A673 (cell line): ENCODE data around the gene ATF4.

Experiments
- CTCF ChIP-seq: fragments of 300-800, 200-600 bp; sonication (generic); conservative IDR thresholded peaks from 2 replicates; pipeline ENCODE4 v1.5.1; 2017; ENCODE audit warnings: low read depth, mild to moderate bottlenecking, antibody characterized with exemption, low read length, moderate library complexity, mixed read lengths
- EZH2 ChIP-seq: fragments of 200-600 bp; sonication (generic); IDR thresholded peaks from 2 replicates; pipeline ENCODE4 v1.6.1; 2017; ENCODE audit warnings: borderline replicate concordance, low read depth, mild to moderate bottlenecking, mixed read lengths, antibody characterized with exemption, low read length; ENCODE audit not compliant: poor library complexity, severe bottlenecking

DNA sequence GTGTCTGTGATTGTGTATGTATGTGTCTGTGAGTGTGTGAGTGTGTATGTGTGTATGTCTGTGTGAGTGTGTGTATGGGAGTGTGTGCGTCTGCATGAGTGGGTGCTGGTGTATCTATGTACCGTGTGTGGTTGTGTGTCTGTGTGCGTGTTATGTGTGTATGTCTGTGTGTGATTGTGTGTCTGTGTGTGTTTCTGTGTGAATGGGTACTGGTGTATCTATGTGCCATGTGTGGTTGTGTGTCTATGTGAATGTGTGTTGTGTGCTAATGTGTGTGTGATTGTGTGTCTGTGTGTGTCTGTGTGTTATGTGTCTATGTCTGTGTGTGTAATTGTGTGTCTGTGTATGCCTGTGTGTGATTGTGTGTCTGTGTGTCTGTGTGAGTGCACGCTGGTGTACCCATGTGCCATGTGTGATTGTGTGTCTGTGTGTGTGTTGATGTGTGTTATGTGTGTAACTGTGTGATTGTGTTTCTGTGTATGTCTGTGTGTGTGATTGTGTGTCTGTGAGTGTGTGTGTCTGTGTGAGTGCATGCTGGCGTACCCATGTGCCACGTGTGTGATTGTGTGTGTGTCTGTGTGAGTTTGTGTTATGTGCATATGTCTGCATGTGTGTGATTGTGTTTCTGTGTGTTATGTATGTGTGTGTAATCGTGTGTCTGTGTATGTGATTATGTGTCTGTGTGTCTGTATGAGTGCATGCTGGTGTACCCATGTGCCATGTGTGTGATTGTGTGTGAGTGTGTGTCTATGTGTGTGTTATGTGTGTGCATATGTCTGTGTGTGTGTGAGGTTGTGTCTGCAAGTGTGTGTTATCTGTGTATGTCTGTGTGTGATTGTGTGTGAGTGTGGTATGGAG, 43.4 kb downstream of the ATF4 start:
- TF ChIP-seq CTCF = no peak
- no peak for TF ChIP-seq EZH2
